PC-9 (cell line): ENCODE results near the gene NFE2. TPM values are rescaled to one million over a fixed set of nuclear protein-coding genes. Genes with fewer than 3 reads are reported as not detected.
A peak's percentile ranks its signal among the peaks of the same experiment; 100 is the strongest.
"Not testable (repeated sequence)": the region's sequence is repeated elsewhere in the genome, so short reads cannot be mapped to it uniquely, and the experiment has no call there.

Experiments used
- BruUV-seq: library from RNA; stranded (reverse); fragments of 400-500 nt; replicated peaks from 2 replicates; lab custom pipeline; 2021; lab: Mats Ljungman, UMichigan
- CTCF ChIA-PET: fragments of 300-600 bp; sonication (Branson Sonifier 250); formaldehyde crosslinking; loops from one replicate; lab custom pipeline; 2022; ENCODE audit warnings: antibody characterized with exemption; lab: Charles Lee
- POLR2A ChIA-PET: fragments of 300-600 bp; sonication (Branson Sonifier 250); formaldehyde crosslinking; loops from one replicate; lab custom pipeline; 2022; ENCODE audit warnings: antibody characterized with exemption; ENCODE audit not compliant: unreplicated experiment; lab: Charles Lee
- DNase-seq, 2 experiments: peaks; one replicate each; pipeline versions ENCODE4 v3.0.0 to v3.0.0-alpha.2; 2015 to 2022; ENCODE audit warnings: mixed read lengths in 1 of 2
- H2AFZ ChIP-seq: fragments of 200-600 bp; sonication (generic); 2 replicates; pipeline ENCODE4 v1.8.1; 2017; ENCODE audit warnings: antibody characterized with exemption
- H3F3A ChIP-seq: fragments of 200-600 bp; sonication (generic); 2 replicates; pipeline ENCODE4 v1.8.1; 2017; ENCODE audit warnings: antibody characterized with exemption, mild to moderate bottlenecking, low read depth; ENCODE audit not compliant: insufficient read depth
- H3K27ac ChIP-seq: fragments of 200-600 bp; sonication (generic); 2 replicates; pipeline ENCODE4 v1.6.1; 2016; ENCODE audit warnings: mixed run types
- H3K27me3 ChIP-seq: fragments of 200-600 bp; sonication (generic); 2 replicates; pipeline ENCODE4 v1.6.1; 2016; ENCODE audit warnings: low read depth, mixed run types; ENCODE audit not compliant: insufficient read depth
- H3K36me3 ChIP-seq: fragments of 200-600 bp; sonication (generic); 2 replicates; pipeline ENCODE4 v1.6.1; 2016; ENCODE audit warnings: low read depth, mixed run types
- H3K4me1 ChIP-seq: fragments of 200-600 bp; sonication (generic); replicated peaks from 2 replicates; pipeline ENCODE4 v1.6.1; 2016; ENCODE audit warnings: mixed run types; ENCODE audit not compliant: insufficient read depth
- H3K4me2 ChIP-seq: fragments of 200-600 bp; sonication (generic); 2 replicates; pipeline ENCODE4 v1.6.1; 2017; ENCODE audit warnings: mixed run types
- H3K4me3 ChIP-seq: fragments of 200-600 bp; sonication (generic); 2 replicates; pipeline ENCODE4 v1.6.1; 2016; ENCODE audit warnings: mixed run types
- H3K79me2 ChIP-seq: fragments of 200-600 bp; sonication (generic); 2 replicates; pipeline ENCODE4 v1.6.1; 2017; ENCODE audit warnings: low read depth, mixed run types
- H3K9me2 ChIP-seq: fragments of 200-600 bp; sonication (generic); 2 replicates; pipeline ENCODE4 v1.8.1; 2017; ENCODE audit warnings: mild to moderate bottlenecking; ENCODE audit not compliant: insufficient read depth
- H3K9me3 ChIP-seq: fragments of 200-600 bp; sonication (generic); 2 replicates; pipeline ENCODE4 v1.8.1; 2016; ENCODE audit warnings: low read depth; ENCODE audit not compliant: insufficient read depth
- H4K20me1 ChIP-seq: fragments of 200-600 bp; sonication (generic); 2 replicates; pipeline ENCODE4 v1.8.1; 2017; ENCODE audit not compliant: insufficient read depth
- EZH2 ChIP-seq: fragments of 200-600 bp; sonication (generic); IDR thresholded peaks from 2 replicates; pipeline ENCODE4 v1.8.0; 2017; ENCODE audit warnings: antibody characterized with exemption, low read depth
- intact Hi-C: fragments of 100-400 bp; cut with micrococcal nuclease; formaldehyde crosslinking; loops from one replicate; pipeline ENCODE4 v1.10.0; 2022; ENCODE audit not compliant: unreplicated experiment
- total RNA-seq: library from RNA; stranded (reverse); gene quantifications from 2 replicates; pipeline ENCODE4 v1.2.3, GENCODE V29; 2021
- TF ChIP-seq, protein P1 (sequence below): fragments of 200-600 bp; sonication (generic); conservative IDR thresholded peaks from 2 replicates; pipeline ENCODE4 v1.6.1; 2017; ENCODE audit warnings: mixed run types, antibody characterized with exemption, mild to moderate bottlenecking, moderate library complexity

The NFE2 gene
- total RNA-seq, 1 experiment from 2014 or later: 1.5 TPM

DNA sequence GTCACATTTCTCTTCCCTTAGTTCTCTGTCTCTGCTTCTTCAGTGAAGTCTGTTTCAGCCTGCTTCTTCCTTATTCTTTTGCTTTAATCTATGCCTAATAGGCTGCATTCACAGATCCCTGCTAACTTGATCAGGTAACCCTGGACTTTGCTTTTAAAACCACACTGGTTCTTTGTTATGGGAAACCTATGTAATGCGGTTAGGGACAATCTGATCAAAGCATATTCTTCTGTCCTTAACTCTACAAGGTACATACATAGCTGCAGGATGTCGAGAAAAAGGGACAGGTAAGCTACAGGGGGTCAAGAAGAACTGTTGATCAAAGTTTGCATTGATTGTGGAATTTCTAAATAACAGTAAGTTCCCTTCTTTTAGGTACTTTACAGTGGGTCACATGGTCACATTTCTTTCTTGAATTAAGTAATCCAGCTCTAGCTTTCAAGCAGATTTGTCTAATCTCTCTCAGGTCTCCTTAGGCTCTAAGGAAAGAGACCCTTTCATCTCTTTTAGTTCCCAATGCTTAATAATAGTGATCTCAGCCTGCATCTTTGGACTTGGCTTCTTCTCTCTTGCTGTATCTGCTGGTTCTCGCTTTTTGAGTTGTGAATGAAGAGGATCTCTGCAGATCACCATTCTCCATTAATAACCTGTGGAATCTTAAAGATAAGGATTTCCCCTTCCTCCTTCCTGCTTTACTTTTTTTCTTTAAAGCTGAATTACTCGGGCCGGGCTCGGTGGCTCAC is 28.0 kb upstream of the NFE2 start:
- intact Hi-C loops: no loop called here
- Histone ChIP-seq H3K36me3 (peaks cover 20% of the 10 kb centered on the region), H3K27me3 (no peaks in the 10 kb centered on the region), H3K4me2 (no peak overlapping the region), H3K4me3 (no peak overlapping the region), H4K20me1 (peaks cover 42% of the 10 kb centered on the region), H3K9me3 (no peaks in the 10 kb centered on the region), H3K9me2 (no peaks in the 10 kb centered on the region), H2AFZ (no peak overlapping the region), H3K27ac (peak overlapping the region; percentile 10; the same call in 1 of the 2 replicates), H3F3A (peaks cover 46% of the 10 kb centered on the region), H3K4me1 (peaks cover 50% of the 10 kb centered on the region), H3K79me2 (peaks cover 83% of the 10 kb centered on the region)
- ChIA-PET CTCF (no interaction called here), POLR2A (interaction anchor here (0.7 kb wide), 1 partner anchor 9 kb away, joined by 4 read pairs; no protein-coding TSS in a partner anchor)
- TF ChIP-seq, protein P1, sequence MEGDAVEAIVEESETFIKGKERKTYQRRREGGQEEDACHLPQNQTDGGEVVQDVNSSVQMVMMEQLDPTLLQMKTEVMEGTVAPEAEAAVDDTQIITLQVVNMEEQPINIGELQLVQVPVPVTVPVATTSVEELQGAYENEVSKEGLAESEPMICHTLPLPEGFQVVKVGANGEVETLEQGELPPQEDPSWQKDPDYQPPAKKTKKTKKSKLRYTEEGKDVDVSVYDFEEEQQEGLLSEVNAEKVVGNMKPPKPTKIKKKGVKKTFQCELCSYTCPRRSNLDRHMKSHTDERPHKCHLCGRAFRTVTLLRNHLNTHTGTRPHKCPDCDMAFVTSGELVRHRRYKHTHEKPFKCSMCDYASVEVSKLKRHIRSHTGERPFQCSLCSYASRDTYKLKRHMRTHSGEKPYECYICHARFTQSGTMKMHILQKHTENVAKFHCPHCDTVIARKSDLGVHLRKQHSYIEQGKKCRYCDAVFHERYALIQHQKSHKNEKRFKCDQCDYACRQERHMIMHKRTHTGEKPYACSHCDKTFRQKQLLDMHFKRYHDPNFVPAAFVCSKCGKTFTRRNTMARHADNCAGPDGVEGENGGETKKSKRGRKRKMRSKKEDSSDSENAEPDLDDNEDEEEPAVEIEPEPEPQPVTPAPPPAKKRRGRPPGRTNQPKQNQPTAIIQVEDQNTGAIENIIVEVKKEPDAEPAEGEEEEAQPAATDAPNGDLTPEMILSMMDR: no peak
- no peak for DNase-seq
- no TSS peak for BruUV-seq

GRCh38 chr12:54325442-54326109 is 24.8 kb upstream of the NFE2 start:
- not testable (repeated sequence) for DNase-seq, H3K9me2 ChIP-seq, H3K27me3 ChIP-seq, H3K9me3 ChIP-seq
- POLR2A ChIA-PET: interaction anchor here (0.5 to 1.0 kb wide), 10 partner anchors 12 to 981 kb away, joined by 3 to 43 read pairs (median 11); partner anchors contain the start of genes CBX5, HNRNPA1 and NFE2
- peaks cover 39% of the 10 kb centered on the region for H3F3A ChIP-seq
- peak overlapping the region; percentile 94 for H3K4me2 ChIP-seq
- H3K27ac ChIP-seq: peak overlapping the region; percentile 92
- peaks cover 20% of the 10 kb centered on the region for H3K36me3 ChIP-seq
- peaks cover 53% of the 10 kb centered on the region for H3K79me2 ChIP-seq
- peak overlapping the region; percentile 93 for H3K4me3 ChIP-seq
- peaks cover 14% of the 10 kb centered on the region; the same call in 1 of the 2 replicates for H4K20me1 ChIP-seq
- intact Hi-C loops: loop anchor here (1.0 to 2.0 kb wide), 2 partner anchors 46 to 75 kb away; no protein-coding TSS in a partner anchor
- peak overlapping the region; percentile 70 for H2AFZ ChIP-seq
- TSS peak; percentile 48 for BruUV-seq
- peaks cover 44% of the 10 kb centered on the region for H3K4me1 ChIP-seq
- CTCF ChIA-PET: interaction anchor here (0.6 to 1.9 kb wide), 21 partner anchors 17 to 777 kb away, joined by 3 to 33 read pairs (median 8); partner anchors contain the start of genes CBX5, HNRNPA1, HOXC8 and NFE2

DNA sequence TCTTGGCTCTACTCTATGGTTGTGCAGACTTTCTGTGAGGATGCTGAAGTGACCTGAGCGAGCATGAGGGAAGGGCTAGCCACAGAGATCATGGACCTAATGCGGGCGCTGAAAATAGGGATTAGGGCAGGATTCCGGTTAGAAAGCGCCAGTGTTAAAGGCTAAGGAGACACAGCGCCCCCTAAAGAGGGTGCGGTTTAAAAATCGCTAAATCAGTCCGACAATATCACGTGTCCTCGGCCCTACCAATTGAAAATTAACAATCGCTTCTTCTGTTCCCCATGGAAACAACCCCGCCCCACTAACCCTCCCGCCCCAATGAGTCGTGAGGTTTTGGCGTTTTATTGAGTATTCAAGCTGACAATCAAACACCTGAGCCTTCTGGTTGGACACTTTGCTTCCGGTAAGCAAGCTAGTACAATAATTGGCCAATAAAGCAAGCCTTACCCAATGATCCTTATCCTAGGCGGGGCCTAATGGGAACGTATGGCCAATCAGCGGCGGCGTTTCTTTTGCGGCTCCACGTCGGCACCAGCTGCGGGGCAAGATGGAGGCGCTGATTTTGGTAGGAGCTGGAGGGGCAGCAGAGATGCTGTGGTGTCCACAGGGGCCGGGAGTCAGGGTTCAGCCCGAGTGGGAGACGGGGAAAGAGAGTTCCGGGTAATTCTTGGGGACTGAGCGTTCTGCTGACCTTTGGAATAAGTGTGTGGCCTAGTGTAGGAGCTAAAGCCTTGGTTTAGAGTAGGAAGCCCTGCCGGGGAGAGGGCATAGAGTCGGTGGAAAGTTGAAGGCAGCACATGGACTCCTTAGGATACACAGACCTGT is 24.0 kb upstream of the NFE2 start, which contains the start of gene COPZ1:
Gene COPZ1 (plus strand): TSS at position 515 of the 825 bp plus-strand sequence. CDS start 33 bp downstream, at position 548.
- no peaks in the 10 kb centered on the region for H3K27me3 ChIP-seq
- no TSS peak for BruUV-seq
- peaks cover 31% of the 10 kb centered on the region for H3F3A ChIP-seq
- CTCF ChIA-PET: interaction anchor here (0.6 to 1.9 kb wide), 25 partner anchors 17 to 776 kb away, joined by 3 to 33 read pairs (median 7); partner anchors contain the start of genes CBX5, HNRNPA1, HOXC8 and NFE2
- H3K4me2 ChIP-seq: peak within 1 kb of the TSS; percentile 94
- POLR2A ChIA-PET: interaction anchor here (0.5 to 1.0 kb wide), 13 partner anchors 11 to 1967 kb away, joined by 3 to 43 read pairs (median 10); partner anchors contain the start of genes CBX5, HNRNPA1 and NFE2
- peaks cover 14% of the 10 kb centered on the region for H3K36me3 ChIP-seq
- H3K9me2 ChIP-seq: no peaks in the 10 kb centered on the region
- DNase-seq: peak; percentile 88 to 100
- H3K9me3 ChIP-seq: no peaks in the 10 kb centered on the region
- no peak for TF ChIP-seq EZH2
- TF ChIP-seq, protein P1: peak; percentile 92
- peak within 1 kb of the TSS; percentile 93 for H3K4me3 ChIP-seq
- H2AFZ ChIP-seq: peak within 1 kb of the TSS; percentile 88
- H4K20me1 ChIP-seq: 0 out of 2 replicates have a peak, but pooled peaks cover 6% of the 10 kb centered on the region
- peaks cover 37% of the 10 kb centered on the region for H3K4me1 ChIP-seq
- intact Hi-C loops: loop anchor here (1.0 to 2.0 kb wide), 3 partner anchors 31 to 74 kb away; no protein-coding TSS in a partner anchor
- peaks cover 46% of the 10 kb centered on the region for H3K79me2 ChIP-seq
- peak within 1 kb of the TSS; percentile 92 for H3K27ac ChIP-seq
